Measurements from ENCODE around the gene EMC10.

GRCh38 chr19:50435221-50435620, 41.1 kb upstream of the EMC10 start:
- TF ChIP-seq, protein P1, sequence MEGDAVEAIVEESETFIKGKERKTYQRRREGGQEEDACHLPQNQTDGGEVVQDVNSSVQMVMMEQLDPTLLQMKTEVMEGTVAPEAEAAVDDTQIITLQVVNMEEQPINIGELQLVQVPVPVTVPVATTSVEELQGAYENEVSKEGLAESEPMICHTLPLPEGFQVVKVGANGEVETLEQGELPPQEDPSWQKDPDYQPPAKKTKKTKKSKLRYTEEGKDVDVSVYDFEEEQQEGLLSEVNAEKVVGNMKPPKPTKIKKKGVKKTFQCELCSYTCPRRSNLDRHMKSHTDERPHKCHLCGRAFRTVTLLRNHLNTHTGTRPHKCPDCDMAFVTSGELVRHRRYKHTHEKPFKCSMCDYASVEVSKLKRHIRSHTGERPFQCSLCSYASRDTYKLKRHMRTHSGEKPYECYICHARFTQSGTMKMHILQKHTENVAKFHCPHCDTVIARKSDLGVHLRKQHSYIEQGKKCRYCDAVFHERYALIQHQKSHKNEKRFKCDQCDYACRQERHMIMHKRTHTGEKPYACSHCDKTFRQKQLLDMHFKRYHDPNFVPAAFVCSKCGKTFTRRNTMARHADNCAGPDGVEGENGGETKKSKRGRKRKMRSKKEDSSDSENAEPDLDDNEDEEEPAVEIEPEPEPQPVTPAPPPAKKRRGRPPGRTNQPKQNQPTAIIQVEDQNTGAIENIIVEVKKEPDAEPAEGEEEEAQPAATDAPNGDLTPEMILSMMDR (IDR thresholded peaks at IDR 0.05; ENCODE audit: extremely low read depth in 1 of 2, insufficient read depth in 1 of 2, low read depth in 1 of 2, low read length in 2 of 2): no peak
- no peak for TF ChIP-seq POLR2A (IDR thresholded peaks at IDR 0.05; ENCODE audit: low read depth, low read length)
- TF ChIP-seq JUN (IDR thresholded peaks at IDR 0.05; ENCODE audit: borderline replicate concordance, insufficient read depth, insufficient read length, low read depth): no peak
- TF ChIP-seq EZH2 (IDR thresholded peaks at IDR 0.05; ENCODE audit: borderline replicate concordance, low read depth, low read length, severe bottlenecking): no peak
- TF ChIP-seq, protein P2, sequence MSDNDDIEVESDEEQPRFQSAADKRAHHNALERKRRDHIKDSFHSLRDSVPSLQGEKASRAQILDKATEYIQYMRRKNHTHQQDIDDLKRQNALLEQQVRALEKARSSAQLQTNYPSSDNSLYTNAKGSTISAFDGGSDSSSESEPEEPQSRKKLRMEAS (IDR thresholded peaks at IDR 0.05; ENCODE audit: insufficient read depth, insufficient read length): no peak
- no peak for TF ChIP-seq POLR2AphosphoS5 (IDR thresholded peaks at IDR 0.05; ENCODE audit: insufficient read depth, low read depth, low read length)
